Measurements from ENCODE around the gene OR6C6. TPM values are rescaled to one million over a fixed set of nuclear protein-coding genes. Genes with fewer than 3 reads are reported as not detected.

Gene OR6C6
- total RNA-seq, 1 donor from 2014 or later, result not detected

DNA sequence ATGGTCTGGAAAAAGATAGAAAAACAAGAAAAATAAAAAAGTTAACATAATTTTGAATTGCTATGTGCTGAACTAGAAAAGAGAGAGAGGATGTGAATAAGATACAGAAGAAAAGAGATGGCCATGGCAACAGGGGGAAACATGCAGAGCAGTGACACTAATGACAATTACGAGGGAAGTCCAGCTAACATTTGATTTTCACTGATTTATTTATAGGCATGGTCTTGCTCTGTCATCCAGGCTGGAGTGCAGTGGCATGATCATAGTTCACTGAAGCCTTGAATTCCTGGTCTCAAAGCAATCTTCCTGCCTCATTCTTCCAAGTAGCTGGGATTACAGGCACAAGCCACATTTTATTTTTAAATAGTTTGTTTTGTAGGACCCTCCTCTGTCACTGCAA is 50.2 kb downstream of the OR6C6 start:
- TF ChIP-seq, protein P1, sequence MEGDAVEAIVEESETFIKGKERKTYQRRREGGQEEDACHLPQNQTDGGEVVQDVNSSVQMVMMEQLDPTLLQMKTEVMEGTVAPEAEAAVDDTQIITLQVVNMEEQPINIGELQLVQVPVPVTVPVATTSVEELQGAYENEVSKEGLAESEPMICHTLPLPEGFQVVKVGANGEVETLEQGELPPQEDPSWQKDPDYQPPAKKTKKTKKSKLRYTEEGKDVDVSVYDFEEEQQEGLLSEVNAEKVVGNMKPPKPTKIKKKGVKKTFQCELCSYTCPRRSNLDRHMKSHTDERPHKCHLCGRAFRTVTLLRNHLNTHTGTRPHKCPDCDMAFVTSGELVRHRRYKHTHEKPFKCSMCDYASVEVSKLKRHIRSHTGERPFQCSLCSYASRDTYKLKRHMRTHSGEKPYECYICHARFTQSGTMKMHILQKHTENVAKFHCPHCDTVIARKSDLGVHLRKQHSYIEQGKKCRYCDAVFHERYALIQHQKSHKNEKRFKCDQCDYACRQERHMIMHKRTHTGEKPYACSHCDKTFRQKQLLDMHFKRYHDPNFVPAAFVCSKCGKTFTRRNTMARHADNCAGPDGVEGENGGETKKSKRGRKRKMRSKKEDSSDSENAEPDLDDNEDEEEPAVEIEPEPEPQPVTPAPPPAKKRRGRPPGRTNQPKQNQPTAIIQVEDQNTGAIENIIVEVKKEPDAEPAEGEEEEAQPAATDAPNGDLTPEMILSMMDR (conservative IDR thresholded peaks at IDR 0.05), result no peak
- no peaks in the 10 kb centered on the region for H3K27me3 Mint-ChIP-seq (ENCODE audit: low read depth)
- peaks cover 10% of the 10 kb centered on the region for H3K4me1 Mint-ChIP-seq
- H3K4me3 Mint-ChIP-seq, result no peak overlapping the region
- H3K27ac Mint-ChIP-seq (ENCODE audit: unreplicated experiment), result peak overlapping the region; percentile 84
- H3K9me3 Mint-ChIP-seq, result peaks cover 12% of the 10 kb centered on the region
- no peak for DNase-seq (ENCODE audit: low read depth, low spot score)
- H3K36me3 Mint-ChIP-seq (ENCODE audit: low read depth), result no peaks in the 10 kb centered on the region

DNA sequence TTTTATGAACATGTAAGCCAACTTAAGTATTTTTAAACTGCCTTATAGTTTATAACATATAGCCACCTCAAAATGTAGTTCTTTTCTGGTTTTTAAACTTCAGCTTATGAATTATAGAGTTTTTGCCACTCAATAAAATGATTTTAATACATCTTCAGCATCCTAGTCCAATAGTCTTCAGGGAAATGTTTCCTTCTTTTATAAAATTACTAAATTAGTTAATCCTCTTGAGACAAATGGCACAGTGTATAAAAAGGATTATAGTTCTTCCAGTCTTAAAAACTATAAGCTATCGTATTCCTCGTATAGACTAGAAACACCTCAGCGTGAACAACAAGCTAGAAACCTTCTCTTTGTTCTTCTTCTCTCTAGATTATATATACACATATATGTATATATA is 52.1 kb downstream of the OR6C6 start, which contains the start of gene OR6C74:
Gene OR6C74, plus strand, starts transcription at position 301 of the 400 bp plus-strand sequence. CDS start 2,679 bp downstream, outside the sequence.
- peaks cover 10% of the 10 kb centered on the region for H3K4me1 Mint-ChIP-seq
- no peak for DNase-seq (ENCODE audit: low read depth, low spot score)
- H3K27ac Mint-ChIP-seq (ENCODE audit: unreplicated experiment), result no peak within 1 kb of the TSS
- H3K36me3 Mint-ChIP-seq (ENCODE audit: low read depth), result no peaks in the 10 kb centered on the region
- peaks cover 14% of the 10 kb centered on the region for H3K9me3 Mint-ChIP-seq
- H3K4me3 Mint-ChIP-seq, result no peak within 1 kb of the TSS
- H3K27me3 Mint-ChIP-seq (ENCODE audit: low read depth), result no peaks in the 10 kb centered on the region
- TF ChIP-seq, protein P1 (conservative IDR thresholded peaks at IDR 0.05), result no peak

Other genes starting within 250 kb of the OR6C6 start
- not detected in 2 replicates for gene OR9K2, start 170.2 kb downstream of the OR6C6 start, total RNA-seq
- not detected in 2 replicates for gene OR10A7, start 75.5 kb downstream of the OR6C6 start, total RNA-seq
- gene OR6C74, start 52.0 kb downstream of the OR6C6 start, total RNA-seq, result not detected in 2 replicates
- not detected in 2 replicates for gene OR6C1, start 17.8 kb upstream of the OR6C6 start, total RNA-seq
- gene OR6C3, start 34.2 kb upstream of the OR6C6 start, total RNA-seq, result not detected in 2 replicates
- not detected in 2 replicates for gene OR6C75, start 66.4 kb upstream of the OR6C6 start, total RNA-seq
- gene OR6C65, start 104.0 kb upstream of the OR6C6 start, total RNA-seq, result not detected in 2 replicates
- gene OR6C76, start 129.7 kb upstream of the OR6C6 start, total RNA-seq, result not detected in 2 replicates
- gene OR6C2, start 147.5 kb upstream of the OR6C6 start, total RNA-seq, result not detected in 2 replicates
- not detected in 2 replicates for gene OR6C70, start 173.6 kb upstream of the OR6C6 start, total RNA-seq
- not detected in 2 replicates for gene OR6C68, start 195.8 kb upstream of the OR6C6 start, total RNA-seq